ENCODE measurements around the gene RAD51. TPM values are rescaled to one million over a fixed set of nuclear protein-coding genes. Genes with fewer than 3 reads are reported as not detected.

RAD51 gene
- total RNA-seq, 1 donor from 2014 or later = 48.1 TPM

DNA sequence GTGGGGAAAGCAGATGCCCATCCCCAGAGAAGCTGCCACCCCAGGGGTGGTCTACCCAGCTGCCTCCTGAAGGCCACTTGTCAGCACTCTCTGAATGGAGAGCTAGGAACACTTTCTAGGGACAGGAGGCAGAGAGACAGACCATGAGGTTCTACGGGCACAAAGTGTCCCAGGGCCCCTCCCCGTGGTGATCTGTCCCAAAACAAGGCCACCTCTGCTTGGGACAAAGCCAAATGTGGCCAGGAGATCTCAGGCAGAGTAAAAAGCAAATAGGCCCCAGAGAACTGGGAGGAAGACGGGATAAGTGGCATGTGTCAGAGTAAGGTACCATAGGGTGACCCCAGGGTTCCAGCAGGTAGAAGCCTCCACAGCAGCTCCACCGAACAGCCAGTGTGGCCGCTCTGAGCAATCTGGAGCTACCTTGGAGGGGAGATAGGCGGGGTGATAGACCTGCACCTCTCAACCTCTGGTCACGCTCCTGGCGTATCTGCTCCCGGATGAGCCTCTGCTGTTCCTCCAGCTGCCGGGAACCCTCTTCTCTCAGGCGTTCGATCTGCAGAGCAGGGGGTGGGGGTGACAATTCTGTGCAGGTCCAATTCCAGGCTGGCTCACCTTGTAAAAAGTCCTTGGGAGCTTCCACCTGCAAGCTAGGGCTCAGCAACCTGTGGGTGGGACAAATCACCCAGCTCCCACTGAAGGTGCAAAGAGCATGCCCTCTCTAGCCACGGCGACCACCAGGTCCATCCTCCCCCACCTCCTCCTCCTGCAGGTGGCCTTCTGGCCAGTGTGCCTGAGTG is 81.0 kb downstream of the RAD51 start:
- Mint-ChIP-seq H3K36me3 (peaks cover 25% of the 10 kb centered on the region), H3K9me3 (no peaks in the 10 kb centered on the region), H3K4me3 (no peak overlapping the region), H3K27ac (no peak overlapping the region), H3K4me1 (no peaks in the 10 kb centered on the region), H3K27me3 (ENCODE audit: insufficient read depth, low read depth) (peaks cover 3% of the 10 kb centered on the region)
- H4K20me1 ChIP-seq (ENCODE audit: low read depth) = no peaks in the 10 kb centered on the region
- H3K79me2 ChIP-seq (ENCODE audit: low read depth) = no peaks in the 10 kb centered on the region
- H3K4me2 ChIP-seq = no peak overlapping the region
- H3K36me3 ChIP-seq = no peaks in the 10 kb centered on the region
- H3K9me3 ChIP-seq (ENCODE audit: low read depth) = no peaks in the 10 kb centered on the region
- H3F3A ChIP-seq (ENCODE audit: low read depth) = no peaks in the 10 kb centered on the region
- DNase-seq (ENCODE audit: low spot score) = no peak
- H2AFZ ChIP-seq (replicated peaks) = no peak overlapping the region
- H3K4me1 ChIP-seq = no peaks in the 10 kb centered on the region
- TF ChIP-seq EZH2 (IDR thresholded peaks at IDR 0.05) (no peak), EZH2phosphoT487 (IDR thresholded peaks at IDR 0.05) (no peak)
- TF ChIP-seq, protein P1, sequence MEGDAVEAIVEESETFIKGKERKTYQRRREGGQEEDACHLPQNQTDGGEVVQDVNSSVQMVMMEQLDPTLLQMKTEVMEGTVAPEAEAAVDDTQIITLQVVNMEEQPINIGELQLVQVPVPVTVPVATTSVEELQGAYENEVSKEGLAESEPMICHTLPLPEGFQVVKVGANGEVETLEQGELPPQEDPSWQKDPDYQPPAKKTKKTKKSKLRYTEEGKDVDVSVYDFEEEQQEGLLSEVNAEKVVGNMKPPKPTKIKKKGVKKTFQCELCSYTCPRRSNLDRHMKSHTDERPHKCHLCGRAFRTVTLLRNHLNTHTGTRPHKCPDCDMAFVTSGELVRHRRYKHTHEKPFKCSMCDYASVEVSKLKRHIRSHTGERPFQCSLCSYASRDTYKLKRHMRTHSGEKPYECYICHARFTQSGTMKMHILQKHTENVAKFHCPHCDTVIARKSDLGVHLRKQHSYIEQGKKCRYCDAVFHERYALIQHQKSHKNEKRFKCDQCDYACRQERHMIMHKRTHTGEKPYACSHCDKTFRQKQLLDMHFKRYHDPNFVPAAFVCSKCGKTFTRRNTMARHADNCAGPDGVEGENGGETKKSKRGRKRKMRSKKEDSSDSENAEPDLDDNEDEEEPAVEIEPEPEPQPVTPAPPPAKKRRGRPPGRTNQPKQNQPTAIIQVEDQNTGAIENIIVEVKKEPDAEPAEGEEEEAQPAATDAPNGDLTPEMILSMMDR (IDR thresholded peaks at IDR 0.05) = no peak
- no peak overlapping the region for H3K4me3 ChIP-seq
- H3K9ac ChIP-seq = no peak overlapping the region
- H3K27ac ChIP-seq = no peak overlapping the region
- no peaks in the 10 kb centered on the region for H3K27me3 ChIP-seq

DNA sequence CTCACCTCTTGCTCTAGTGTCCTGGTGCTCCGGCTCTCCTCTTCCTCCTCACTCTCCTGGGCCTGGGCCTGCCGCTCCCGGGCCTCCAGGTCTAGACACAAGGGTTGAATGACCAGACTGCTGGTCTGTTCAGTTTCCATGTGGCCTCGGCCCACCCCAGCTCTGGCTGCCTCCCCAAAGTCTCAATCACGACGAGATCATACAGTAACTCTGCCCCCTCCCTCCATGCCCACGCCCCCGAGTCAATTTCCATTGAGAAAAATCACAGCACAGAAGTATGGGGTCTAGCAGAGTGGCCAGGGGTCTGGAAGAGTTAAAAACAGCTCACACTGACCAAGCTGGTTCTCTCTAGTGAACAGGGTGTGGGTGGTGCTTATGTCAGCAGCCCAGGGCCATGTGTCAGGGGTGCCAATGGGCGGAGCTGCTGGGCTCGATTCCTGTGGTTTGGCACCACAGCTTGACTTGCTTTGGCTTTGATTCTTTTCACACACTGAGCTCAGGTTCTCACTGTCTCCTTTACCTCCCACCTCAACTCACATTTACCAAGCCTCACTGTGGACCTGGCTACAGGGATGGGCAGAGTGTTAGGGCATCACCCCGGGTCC is 81.7 kb downstream of the RAD51 start:
- no peak overlapping the region for H3K4me2 ChIP-seq
- DNase-seq (ENCODE audit: low spot score) = no peak
- Mint-ChIP-seq H3K9me3 (no peaks in the 10 kb centered on the region), H3K36me3 (peaks cover 25% of the 10 kb centered on the region), H3K4me1 (no peaks in the 10 kb centered on the region), H3K27me3 (ENCODE audit: insufficient read depth, low read depth) (no peaks in the 10 kb centered on the region), H3K27ac (peak overlapping the region; percentile 7), H3K4me3 (no peak overlapping the region)
- H3K36me3 ChIP-seq = no peaks in the 10 kb centered on the region
- no peaks in the 10 kb centered on the region for H3K27me3 ChIP-seq
- H3K9me3 ChIP-seq (ENCODE audit: low read depth) = no peaks in the 10 kb centered on the region
- no peaks in the 10 kb centered on the region for H4K20me1 ChIP-seq (ENCODE audit: low read depth)
- H3K4me3 ChIP-seq = no peak overlapping the region
- H3F3A ChIP-seq (ENCODE audit: low read depth) = no peaks in the 10 kb centered on the region
- TF ChIP-seq EZH2 (IDR thresholded peaks at IDR 0.05) (no peak), EZH2phosphoT487 (IDR thresholded peaks at IDR 0.05) (no peak)
- TF ChIP-seq, protein P1 (IDR thresholded peaks at IDR 0.05) = no peak
- no peak overlapping the region for H2AFZ ChIP-seq (replicated peaks)
- H3K79me2 ChIP-seq (ENCODE audit: low read depth) = no peaks in the 10 kb centered on the region
- H3K27ac ChIP-seq = no peak overlapping the region
- no peaks in the 10 kb centered on the region for H3K4me1 ChIP-seq
- H3K9ac ChIP-seq = no peak overlapping the region

Small RNA genes lying within 50 kb of the gene (small RNA-seq; reads per million reads assigned to genes)
- gene SUMO2P15 = not detected

Other genes starting within 250 kb of the RAD51 start
- 11.9 and 17.5 TPM in 2 replicates for gene CHST14, start 224.2 kb upstream of the RAD51 start, total RNA-seq (ENCODE audit: low replicate concordance)
- 17.3 and 22.4 TPM in 2 replicates for gene CCDC32, start 130.1 kb upstream of the RAD51 start, total RNA-seq (ENCODE audit: low replicate concordance)
- 5.0 and 13.7 TPM in 2 replicates for gene RPUSD2, start 125.9 kb upstream of the RAD51 start, total RNA-seq (ENCODE audit: low replicate concordance)
- gene KNL1, start 100.9 kb upstream of the RAD51 start, total RNA-seq (ENCODE audit: low replicate concordance) = 71.7 and 125 TPM in 2 replicates
- 13.2 and 16.3 TPM in 2 replicates for gene RMDN3, start 60.1 kb downstream of the RAD51 start, total RNA-seq (ENCODE audit: low replicate concordance)
- 2.8 and 3.0 TPM in 2 replicates for gene GCHFR, start 68.9 kb downstream of the RAD51 start, total RNA-seq (ENCODE audit: low replicate concordance)
- gene C15orf62, start 74.8 kb downstream of the RAD51 start, total RNA-seq (ENCODE audit: low replicate concordance) = not detected in 2 replicates
- gene ZFYVE19, start 111.9 kb downstream of the RAD51 start, total RNA-seq (ENCODE audit: low replicate concordance) = 19.3 and 20.2 TPM in 2 replicates
- gene DNAJC17, start 112.3 kb downstream of the RAD51 start, total RNA-seq (ENCODE audit: low replicate concordance) = 23.3 and 49.3 TPM in 2 replicates
- not detected in 2 replicates for gene PPP1R14D, start 133.5 kb downstream of the RAD51 start, total RNA-seq (ENCODE audit: low replicate concordance)
- gene SPINT1, start 148.9 kb downstream of the RAD51 start, total RNA-seq (ENCODE audit: low replicate concordance) = 12.0 and 13.7 TPM in 2 replicates
- 1.2 TPM in 1 of 2 replicates, not detected in the other for gene RHOV, start 179.1 kb downstream of the RAD51 start, total RNA-seq (ENCODE audit: low replicate concordance)
- gene VPS18, start 199.3 kb downstream of the RAD51 start, total RNA-seq (ENCODE audit: low replicate concordance) = 8.0 and 22.2 TPM in 2 replicates
- 0.12 TPM in 1 of 2 replicates, not detected in the other for gene DLL4, start 234.2 kb downstream of the RAD51 start, total RNA-seq (ENCODE audit: low replicate concordance)

All from neural progenitor cell (in vitro differentiated cells).